GM19438 (cell line): Measurements from ENCODE around the gene APOBEC3H.

ENCODE experiments used
- ATAC-seq: cut with Tn5 transposase; IDR thresholded peaks from one replicate; pipeline ENCODE4 v1.9.1; 2021; ENCODE audit warnings: low read depth; ENCODE audit not compliant: unreplicated experiment

APOBEC3H gene

DNA sequence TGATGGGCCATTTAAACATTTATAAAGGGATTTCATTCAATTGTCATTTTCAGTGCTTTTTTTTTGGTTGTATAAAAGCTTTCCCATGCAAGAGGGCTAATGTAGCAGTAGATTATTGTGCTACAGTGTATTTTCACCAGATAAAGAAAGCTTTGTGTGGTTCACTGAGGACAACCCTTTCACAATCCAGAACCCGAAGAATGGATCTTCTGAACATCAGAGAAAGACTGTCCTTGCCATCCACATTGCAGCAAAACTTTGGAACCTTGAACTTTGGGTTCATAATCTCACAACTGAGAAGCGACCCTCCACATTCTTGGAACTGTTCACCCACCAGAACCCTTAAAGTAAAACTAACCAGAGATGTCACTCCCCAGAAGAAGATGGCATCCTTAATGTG lies 9.3 kb downstream of the APOBEC3H start:
- ATAC-seq = no peak

DNA sequence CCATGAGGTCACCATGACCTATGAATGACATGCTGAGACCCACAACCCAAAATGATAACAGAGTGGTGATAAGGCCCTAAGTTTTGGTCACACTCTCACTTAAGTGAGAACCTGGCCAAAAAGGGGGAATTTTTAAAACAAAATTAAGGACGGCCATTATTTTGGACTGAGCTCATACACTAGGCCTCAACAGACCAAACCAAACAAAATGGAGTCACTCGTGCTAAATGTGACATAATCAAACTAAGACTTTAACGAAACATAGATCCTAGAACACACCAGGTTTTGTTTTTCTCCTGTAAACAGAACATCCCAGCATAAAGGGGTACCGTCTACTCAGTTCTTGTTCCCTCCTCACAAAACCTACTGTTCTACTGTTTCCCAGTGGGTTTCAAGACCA lies 11.4 kb downstream of the APOBEC3H start:
- no peak for ATAC-seq

DNA sequence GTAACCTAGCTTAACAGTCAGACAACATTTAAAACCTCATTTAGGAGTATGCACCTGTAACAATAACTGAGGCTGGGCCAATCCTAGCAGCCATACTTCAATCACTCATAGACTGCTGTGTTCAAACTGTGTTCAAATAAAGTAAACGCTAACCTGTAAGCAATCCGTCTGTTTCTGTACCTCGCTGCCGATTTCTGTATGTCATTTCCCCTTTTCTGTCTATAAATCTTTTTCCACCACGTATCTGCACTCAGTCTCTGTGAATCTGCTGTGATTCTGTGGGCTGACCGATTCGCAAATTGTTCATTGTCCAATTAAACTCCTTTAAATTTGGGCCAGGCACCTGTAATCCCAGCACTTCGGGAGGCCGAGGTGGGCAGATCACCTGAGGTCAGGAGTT lies 12.3 kb downstream of the APOBEC3H start:
- ATAC-seq = no peak

DNA sequence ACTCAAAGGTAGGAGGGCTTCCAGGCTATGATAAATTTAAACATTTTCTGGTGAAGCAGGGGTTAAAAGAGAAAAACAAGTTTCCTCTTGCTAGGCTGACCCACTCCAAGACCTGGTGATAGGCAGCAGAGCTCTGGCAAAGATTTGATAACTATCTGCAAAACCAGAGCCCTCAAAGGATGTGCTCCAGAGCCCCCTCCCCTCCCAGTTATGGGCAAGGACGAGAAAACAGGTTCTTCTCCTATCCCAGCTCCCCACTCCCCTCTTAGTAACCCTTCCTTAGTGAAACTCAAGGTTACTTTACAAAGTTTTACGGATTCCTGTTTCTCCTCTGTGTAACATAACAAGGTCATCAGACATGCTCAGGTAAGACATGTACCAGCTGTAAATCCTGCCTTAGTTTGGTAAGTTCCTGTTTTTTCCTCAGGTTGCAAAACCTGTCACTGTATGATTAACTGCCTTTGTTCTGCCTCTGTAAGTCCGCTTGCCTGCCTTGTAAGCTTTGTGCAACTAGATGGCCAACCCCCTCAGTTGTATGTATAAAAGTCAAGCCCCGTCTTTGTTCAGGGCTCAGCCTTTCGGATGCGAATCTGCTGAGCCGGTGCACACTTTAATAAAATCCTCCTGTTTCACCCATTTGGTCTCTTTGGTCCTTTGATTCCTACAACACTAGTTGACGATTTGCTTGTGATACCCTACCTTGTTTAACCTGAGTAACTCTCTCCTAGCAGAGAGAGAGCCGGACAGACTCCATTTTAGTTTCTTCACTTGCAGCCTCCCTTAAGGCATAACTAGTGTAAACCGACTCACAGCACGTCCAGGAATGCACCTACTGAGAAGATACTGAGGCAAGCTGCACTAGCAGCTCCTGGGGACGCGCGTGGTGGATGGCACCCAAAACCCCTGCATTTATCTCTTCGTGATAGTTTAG lies 13.9 kb downstream of the APOBEC3H start:
- ATAC-seq = no peak

DNA sequence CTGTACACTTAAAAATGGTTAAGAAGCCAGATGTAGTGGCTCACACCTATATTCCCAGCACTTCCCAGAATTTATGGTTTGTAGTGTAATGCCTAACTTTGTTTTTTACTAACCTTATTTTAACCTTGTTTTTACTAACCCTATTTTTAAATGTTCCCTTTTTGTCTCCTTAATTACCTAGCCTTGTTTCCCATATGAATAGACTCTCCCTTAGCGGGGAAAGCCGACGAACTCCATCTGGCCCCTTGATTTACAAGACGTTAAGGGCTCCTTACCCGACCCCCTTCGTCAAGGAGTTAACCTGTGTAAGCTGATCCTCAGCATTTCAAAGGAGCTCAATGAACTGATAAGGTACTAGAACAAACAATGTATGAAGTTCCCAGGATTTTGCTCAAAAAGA lies 17.1 kb downstream of the APOBEC3H start:
- no peak for ATAC-seq

DNA sequence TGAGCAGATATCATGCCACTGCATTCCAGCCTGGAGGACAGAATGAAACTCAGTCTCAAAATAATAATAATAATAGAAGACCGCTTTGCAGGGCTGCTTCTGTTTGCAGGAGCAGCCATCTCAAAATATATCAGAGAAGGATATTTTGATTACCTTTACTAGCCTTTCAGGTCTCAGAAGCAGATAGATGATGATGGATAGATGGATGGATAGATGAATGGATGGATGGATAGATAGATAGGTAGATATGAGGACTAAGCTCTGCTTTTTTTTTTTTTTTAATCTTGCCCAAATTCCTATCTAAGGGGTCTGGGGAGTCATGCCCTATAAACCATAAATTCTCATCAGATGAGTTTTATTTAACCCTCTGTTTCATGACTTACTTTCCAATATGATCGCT lies 18.5 kb downstream of the APOBEC3H start:
- ATAC-seq = no peak

DNA sequence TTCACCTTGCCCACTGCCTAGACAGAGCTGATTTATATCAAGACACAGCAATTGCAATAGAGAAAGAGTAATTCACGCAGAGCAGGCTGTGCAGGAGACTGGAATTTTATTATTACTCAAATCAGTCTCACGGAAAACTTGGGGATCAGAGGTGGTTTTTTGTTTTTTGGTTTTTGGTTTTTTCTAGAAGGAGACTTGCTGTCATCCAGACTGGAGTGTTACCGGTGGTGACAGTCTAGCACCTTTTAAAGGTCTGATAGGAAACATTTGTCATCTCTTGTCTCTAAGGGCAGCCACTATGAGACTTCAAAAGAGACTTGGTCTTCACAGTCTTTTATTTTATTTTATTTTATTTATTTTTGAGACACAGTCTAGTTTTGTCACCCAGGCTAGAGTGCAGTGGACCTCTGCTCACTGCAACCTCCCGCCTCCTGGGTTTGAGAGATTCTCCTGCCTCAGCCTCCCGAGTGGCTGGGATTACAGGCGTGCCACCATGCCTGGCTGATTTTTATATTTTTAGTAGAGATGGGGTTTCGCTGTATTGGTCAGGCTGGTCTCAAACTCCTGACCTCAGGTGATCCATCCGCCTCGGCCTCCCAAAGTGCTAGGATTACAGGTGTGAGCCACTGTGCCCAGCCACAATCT lies 19.1 kb downstream of the APOBEC3H start:
- no peak for ATAC-seq

DNA sequence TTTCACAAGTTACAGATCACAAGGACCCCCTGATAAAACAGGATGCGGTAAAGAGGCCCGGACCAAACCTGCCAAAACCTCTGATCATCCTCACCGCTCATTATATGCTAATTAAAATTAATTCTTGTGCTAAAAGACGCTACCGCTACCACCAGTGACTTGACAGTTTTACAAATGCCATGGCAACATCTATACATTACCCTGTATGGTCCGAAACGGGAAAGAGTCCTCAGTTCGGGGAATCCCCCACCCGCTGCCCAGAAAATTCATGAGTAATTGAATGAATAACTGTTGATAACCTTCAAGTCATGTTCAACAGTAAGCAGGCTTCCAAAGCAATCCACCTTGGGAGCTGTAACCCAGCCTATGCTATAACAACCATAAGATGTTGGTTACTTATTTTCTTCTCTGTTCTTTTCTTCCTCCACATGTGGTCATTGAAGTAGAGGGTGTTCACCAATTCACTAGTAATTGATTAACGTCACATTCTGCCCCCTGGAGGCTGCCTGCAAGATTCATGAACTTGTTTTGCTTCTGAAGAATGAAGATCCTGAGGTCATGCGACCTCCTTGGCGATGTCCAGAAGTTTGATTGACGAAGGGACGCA lies 20.6 kb downstream of the APOBEC3H start:
- no peak for ATAC-seq

DNA sequence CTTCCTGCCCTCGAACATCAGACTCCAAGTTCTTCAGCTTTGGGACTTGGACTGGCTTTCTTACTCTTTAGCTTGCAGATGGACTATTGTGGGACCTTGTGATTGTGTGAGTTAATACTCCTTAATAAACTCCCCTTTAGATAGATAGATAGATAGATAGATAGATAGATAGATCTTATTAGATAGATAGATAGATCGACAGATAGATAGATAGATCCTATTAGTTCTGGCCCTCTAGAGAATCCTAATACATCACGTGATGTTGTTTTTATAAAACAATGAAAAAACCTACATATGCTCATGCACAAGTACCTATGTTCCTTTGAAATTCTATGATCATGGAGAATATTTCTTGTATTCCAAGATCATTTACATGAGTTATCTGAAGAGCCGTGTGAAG lies 23.9 kb downstream of the APOBEC3H start:
- ATAC-seq = no peak

DNA sequence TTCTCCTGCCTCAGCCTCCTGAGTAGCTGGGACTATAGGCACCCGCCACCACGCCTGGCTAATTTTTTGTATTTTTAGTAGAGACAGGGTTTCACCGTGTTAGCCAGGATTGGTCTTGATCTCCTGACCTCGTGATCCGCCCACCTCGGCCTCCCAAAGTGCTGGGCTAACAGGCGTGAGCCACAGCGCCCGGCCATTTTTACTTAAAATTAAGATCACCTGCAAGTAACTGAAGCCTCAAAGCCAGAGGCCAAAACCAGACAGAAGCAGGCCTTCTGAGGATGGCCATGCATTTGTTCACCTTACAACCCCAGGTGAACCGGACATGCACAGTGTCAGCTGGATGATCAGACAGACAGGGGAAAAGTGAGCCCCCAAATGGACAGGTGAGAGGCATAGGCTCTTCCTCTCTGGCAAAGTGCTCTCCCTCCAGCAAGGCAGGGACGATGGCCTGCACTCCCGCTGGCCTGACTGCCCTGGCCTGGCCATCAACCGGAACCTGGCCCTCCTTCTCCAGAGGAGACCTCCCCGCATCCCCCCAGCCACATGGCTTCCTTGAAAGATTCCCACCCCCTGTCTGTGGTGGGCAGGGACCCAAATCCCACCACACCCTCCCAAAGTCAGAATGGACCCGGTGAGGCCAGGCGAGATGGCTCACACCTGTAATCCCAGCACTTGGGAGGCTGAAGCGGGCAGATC lies 25.9 kb downstream of the APOBEC3H start:
- no peak for ATAC-seq

DNA sequence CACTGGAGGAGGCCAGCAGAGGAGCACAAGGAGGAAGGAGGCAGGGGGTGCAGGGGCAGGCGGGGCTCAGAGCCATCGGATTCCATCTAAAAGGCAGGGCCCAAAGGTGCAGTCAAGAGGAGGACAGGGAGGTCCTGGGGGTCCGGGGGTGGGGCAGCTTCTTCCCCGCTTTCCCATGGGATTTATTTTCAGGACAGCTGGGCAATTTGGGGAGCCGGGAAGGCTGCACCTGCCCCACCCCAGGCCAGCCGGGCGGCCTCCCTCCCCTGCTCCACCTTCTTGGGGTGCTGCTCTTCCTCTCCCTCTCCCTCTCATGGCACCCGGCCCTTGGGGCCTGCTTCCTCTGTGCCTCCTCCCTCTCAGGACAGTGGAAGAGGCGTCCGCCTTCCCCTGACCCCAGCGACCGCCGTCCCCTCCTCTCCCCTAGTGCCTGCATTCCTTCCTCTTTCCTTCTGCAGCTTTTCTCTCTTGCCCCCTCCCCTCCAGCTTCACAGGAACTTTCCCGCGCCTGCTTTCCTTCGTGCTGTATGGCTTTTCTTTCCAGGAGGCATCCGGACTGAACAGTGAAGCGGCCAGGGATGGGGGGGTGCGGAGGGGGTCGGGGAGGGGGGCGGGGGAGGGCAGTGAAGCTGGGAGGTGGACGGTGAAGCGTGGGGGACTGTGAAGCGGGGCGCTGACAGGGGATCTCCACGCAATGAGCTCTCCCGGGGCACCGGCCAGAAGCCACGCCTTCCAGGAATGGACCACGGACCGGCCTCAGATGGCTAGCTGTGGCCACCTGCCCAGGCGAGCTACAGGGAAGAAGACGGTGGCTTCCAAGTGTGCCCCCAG lies 26.9 kb downstream of the APOBEC3H start:
- no peak for ATAC-seq

DNA sequence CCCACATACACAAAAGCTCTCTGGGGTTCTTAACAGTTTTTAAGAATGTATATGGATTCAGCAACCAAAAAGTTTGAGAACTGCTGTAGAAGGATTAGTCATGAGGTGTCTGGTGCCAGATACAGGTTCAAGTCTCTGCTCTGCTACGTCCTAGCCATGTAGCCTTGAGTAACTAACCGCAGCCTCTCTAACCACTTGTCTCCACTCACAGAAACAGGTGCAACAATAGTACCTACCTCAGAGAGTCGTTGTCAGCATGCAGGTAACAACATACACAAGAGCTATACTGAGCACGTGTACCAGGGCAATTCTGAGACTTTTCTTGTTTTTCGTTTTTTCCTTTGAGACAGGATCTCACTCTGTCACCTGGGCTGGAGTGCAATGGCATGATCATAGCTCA lies 28.6 kb downstream of the APOBEC3H start:
- no peak for ATAC-seq

DNA sequence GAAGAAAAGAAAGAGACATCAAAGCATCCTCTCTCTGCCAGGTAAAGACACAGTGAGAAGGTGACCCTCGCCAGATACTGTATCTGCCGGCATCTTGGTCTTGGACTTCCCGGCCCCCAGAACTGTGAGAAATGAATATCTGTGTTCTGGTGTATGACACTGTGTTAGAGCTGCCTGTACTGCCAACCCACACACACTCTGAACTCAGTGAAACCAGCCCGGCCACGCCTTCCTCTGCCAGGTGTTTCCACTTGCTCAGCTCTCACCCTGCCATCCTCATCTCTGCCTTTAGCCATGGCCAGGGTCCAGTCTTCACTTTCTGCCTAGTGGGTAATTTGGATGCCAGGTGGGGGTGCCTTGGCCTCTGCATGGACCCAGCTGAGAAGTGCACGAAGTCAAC lies 31.5 kb downstream of the APOBEC3H start:
- no peak for ATAC-seq

DNA sequence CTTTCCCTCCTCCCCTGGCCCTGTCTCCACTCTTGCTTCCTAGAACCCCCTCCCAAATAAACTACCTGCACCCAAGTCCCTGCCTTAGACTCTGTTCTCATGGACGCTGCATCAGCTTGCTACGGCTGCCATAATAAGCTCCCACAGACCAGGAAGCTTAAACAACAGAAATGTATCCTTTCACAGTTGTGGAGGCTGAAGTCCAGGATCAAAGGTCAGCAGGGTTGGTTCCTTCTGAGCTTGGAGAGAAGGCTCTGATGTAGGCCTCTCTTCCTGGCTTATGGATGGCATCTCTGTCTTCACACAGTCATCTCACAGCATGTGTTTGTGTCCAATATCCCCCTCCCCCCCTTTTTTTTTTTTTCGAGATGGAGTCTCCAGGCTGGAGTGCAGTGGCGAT lies 32.0 kb downstream of the APOBEC3H start:
- no peak for ATAC-seq

DNA sequence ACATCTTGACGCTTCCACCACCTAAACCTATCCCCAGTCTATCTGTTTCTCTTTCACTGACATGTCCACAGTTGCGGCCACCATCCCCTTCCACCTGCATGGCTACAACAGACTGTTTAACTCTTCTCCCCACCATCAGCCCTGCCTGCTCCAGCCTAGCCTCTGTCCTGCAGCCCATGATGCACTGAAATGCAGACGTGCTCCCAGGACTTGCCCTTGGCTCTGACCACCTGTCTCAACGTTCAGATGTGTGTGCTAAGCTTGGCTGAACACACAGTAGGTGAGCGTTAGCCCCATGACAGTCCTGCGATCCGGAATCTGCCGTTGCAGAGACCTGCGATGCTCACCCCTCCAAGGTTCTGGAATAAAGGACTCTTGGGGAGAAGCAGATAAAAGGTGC lies 32.7 kb downstream of the APOBEC3H start:
- no peak for ATAC-seq

DNA sequence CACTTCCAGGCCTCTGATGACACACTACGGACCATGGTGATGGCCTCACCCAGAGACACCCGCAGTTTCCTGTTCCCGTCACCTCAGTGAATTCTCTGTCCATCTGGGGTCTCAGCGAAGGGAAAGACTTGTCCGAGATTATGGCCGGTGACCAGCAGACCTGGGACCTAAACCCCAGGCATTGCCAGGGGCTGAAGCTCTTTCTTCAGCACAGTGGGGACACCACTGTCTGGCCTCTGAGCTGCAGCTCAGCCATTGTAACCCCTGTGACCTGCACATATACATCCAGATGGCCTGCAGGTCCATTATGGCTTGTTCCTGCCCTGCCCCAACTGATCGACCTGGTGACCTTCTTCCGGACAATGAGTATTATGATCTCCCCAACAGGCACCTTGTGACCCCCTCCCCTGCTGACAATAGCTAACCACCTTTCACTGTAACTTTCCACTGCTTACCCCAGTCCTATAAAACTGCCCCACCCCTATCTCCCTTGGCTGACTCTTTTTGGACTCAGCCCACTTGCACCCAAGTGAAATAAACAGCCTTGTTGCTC lies 33.2 kb downstream of the APOBEC3H start:
- ATAC-seq = no peak

DNA sequence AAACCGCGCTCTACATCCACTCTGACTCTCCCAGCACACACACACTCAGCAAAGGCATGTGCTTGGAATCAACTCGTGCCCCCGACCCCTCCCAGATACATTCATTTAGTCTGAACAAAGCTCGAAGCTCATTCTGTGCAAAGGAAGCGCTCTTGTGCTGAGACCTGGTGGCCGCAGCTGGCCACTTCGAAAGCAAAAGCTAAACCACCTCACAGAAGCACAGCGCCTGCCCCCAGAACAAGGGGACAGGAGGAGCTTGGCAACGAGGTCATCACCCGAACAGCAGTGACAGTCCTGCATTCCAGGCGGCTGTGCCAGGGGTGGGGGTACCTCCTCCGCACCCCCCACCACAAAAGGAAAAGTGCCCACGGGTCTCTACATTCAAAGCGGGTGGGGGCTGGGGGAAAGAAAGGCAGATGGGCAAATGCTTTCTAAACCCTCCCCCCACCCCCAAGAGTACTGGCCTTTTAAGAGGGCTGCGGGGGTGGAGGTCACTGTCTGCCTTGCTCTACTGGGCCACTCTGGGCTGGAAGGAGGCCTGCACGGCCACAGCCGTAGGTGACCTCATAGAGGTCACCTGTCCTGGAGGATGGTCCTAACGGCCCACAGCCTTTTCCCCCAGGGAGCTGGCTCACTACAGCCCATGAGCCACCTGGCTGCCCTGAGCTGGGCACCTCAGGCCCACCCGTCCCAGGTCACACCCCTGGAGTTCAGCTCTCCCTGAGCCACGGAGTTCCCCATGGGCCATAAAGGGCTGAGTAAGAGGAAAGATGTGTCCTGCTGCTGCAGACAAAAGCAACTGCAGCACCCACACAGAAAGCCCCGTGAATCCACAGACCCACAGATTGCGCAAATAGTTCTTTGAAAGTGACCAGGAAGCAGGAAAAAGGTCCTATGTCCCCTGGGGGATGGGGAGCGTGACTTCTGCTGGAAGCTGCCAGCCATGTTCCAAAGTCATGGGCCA lies 34.1 kb downstream of the APOBEC3H start:
- no peak for ATAC-seq

DNA sequence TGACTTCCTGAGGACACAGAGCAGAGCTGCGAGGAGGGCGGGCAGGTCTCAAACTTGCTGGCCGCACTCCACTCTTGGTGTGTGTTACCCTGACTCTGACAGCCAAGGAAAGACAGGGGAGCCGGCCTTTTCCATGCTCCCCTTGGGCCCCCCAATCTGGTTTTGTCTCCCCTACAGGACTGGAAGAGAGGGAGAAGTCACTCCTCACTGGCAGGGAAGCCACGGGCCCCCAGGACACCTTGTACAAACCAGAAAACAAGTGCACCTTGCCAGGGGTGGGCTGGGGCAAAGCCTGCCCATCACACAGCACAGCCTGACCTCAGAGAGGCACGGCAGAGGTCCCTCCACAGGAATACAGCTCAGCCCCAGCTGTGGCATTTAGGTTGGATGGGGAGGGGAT lies 35.2 kb downstream of the APOBEC3H start:
- ATAC-seq = no peak
